Central memory CD4-positive, alpha-beta T cell (primary cell): ENCODE measurements around the gene HELT.

ENCODE experiments used
- DNase-seq: peaks from one replicate; pipeline ENCODE4 v3.0.0; 2022

HELT gene

DNA sequence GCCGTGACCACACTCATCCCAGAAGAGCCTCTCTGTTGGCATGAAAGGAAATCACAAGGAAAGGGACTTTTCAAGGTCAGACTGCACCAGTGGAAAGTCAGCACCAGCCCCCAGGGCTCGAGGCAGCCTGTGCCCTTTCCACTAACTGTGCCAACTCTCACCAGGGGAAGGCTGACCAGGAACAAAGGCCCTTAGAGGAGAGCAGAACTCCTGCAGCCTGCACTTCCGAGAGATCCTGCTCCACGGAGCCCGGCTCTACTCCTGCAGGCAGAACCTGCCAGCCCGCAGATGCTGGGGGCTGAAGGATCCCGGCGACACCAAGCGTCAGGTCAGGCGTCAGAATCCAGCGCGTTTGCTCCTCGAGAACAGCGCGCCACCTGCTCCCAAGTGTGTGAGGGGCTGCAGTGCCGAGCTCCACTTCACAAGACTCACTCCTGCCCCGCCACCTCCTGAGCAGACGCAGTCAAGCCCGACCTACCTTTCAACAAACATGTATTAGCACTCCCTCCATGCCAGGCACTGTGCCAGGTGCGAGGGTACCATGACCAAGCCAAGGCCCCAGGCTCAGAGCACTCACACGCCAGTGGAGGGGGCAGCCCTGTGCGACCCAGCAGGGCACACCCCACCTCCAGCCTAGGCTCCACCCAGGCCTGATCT, 13.6 kb upstream of the HELT start:
- no peak for DNase-seq

DNA sequence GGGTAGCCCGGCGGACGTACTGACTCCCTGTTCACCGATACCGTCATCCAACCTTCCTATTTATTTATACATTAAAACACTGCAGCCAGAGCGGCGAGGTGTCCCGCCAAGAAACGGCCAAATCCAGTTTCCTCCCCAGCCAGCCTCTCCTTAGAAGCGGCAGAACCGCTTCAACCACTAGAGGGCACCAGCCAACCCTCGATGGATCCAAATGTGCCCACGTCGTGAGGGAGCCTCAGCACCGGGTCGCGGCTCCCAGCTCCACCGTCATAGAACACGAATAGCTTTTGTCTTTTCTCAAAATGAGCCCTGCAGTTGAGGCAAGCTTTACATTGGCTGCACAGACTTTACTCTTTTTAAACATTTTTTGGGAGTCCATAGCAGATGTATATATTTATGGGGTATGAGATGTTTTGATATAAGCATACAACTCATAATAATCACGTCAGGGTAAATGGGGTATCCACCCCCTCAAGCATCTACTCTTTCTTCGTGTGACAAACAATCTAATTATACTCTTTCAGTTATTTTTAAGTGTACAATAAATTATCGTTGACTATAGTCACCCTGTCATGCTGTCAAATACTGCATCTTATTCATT, 13.0 kb upstream of the HELT start:
- DNase-seq = peak; percentile 48

DNA sequence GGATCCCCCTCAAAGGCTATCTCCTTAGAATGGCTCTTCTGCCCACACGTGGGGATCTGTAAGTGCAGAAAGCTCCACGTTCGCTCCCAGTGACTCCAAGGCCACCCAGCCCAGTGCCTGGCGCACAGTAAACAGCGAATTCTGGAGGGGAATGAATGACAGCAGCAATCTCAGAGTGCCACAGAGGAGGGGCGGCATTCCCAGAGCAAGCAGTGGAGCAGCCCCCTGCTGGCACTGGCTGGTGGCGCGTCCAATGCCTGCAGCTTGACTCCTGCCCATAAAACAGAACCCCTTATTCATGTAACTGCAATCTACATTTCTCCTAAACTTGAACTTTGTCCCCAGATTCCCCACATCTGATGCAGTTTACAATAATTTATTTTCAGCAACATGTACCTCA, 6.9 kb upstream of the HELT start:
- DNase-seq = no peak

DNA sequence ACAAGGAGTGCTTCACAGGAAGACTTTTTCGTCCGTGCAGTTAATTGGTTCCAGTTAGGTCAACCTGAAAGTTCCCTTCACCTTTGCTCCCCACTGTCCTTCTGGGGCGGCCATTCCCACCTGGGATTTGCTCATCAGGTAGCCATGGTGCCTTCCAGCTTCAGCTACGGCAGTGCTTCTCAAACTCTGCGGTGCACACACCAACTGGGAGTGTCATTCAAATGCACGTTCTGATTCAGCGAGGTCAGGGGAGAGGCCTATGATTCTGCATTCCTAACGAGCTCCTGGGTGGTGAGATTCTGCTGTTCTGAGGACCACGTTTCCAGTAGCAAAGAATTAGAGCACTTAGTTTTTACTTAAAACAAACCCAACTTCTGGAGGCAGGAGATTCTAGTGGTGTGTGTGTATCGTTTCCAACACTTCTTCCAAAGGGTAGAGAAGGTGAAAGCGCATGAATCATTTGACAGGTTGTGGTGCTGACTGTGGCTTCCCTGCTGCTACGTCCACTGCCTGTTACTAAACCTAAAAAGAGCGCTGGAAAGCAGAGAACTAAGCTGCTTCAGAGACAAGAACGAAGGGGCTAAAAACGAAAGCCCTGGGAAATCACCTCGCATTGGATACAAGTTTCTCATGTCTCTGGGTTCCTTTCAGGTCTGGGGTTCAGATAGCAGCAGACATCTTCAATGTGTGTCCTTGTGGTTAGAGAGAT, 4.7 kb upstream of the HELT start:
- no peak for DNase-seq

DNA sequence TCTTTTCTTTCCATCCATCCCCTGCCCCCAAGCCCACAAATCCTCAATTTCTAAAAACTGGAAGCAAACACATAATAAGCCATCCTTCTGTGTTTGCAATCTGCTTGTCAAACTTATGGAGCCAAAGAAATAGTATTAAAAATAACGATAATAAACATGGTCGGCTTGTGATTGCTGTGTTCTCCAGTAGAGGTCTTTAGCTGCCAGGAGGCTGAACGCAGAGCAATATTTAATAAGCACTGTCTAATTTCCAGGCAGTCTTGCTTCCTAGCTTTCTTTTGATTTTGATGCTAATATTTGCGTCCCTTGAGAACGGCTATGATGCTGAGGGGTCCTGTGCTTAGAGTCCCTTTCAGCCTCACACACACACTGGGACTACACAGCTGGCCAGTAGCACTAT, 3.2 kb upstream of the HELT start:
- DNase-seq = no peak

DNA sequence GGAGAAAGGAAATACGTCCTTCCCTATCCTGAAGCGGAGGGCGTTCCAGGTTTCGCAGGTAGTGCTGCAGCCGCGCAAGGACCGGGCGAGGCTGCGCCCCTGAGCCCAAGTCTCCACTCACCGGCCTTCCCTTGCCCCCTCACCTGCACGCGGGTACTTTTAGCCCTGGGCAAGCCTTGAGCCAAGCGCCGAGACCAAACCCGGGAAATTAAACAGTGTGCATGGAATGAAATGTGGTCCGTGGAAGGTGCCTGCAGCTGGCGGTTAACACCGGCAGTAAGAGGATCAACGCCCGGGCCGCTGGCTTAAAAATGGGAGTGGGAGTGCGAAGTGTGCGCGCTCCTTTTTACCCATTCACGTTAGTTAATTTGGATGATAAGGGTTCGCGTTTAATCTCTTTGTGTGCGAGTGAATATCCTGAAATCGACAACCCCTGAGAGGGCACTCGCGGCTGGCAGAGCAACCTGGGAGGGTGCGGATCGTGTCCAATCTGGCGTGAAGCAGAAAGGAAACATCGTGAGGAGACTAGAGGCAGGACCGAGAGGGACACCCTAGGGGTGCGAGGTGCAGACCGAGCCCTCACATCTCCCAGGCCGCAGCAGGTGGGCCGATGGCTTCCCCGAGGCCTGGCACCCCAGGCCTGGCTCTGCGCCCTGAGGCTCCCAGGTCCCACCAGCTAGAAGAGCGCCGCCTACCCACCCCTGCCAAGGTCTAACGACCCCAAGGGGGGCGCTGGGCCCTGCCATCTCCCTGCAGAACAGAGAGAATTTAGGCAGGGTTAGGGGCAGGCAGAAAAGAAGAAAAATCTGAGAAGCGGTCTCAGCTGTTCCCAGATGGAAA, 2.0 kb upstream of the HELT start:
- DNase-seq = no peak

DNA sequence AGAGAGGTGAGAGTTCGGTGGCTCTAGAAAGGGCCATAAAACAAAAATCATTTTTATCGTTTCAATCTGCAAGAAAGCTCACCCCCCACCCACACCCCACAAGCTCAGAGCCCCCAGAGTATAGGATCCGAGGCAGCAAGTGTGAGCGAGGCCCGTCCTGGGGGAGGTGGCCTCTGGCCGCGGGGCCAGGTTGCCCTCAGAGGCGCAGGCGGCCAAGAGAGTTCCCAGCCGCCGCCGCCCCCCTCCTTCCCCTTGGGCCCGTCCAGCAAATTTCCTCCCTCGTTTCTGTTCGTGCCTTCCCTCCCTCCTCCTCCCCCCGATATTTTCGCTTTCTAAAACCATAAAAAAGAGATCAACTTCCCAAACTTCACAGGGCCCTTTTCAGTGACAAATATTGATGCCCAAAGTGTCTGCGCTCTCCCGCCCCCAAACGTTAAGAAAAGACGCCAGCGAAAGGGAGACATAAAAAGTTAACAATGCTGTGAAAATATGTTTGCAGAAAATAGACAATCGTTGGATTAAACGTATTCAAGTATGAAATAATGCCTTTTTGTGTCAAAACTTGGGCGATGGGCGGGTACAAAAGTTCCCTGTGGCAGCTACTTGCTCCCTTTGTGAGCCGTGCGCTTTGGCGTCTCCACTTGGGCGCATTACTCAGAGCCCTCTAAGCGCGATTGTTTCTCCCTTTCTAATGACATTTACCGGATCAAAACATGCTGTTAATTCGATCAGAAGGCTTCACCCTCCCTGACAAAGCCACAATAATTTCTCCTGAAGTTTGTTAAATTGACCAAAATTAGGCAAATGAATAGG, 1.1 kb upstream of the HELT start:
- no peak for DNase-seq

DNA sequence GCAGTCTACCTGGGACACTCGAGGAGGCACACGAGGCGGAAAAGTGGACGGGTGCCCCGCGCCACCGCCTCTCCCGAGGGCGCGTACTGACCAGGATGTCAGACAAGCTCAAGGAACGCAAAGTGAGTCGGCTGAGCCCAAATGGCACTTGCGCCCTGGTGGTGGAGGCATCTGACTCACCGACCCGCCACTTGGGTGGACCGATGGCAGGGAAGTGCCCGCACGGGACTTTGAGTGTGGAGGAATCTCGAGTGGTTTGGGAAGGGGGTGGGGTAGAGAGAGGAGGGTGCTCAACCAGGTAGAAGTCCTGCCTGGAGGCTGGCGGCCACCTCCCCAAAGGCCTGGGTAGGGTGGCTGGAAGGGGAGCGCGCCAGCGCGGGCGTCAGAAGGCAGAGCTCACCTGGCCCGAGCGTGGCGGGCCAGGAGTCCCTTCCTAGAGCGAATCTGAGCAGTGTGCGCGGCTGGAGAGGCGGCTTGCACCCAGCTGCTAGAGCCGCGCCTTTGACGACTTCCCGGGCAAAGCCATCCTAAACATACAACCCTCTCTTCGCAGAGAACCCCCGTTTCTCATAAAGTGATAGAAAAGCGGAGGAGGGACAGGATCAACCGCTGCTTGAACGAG, 655 bp downstream of the HELT start:
- no peak for DNase-seq

DNA sequence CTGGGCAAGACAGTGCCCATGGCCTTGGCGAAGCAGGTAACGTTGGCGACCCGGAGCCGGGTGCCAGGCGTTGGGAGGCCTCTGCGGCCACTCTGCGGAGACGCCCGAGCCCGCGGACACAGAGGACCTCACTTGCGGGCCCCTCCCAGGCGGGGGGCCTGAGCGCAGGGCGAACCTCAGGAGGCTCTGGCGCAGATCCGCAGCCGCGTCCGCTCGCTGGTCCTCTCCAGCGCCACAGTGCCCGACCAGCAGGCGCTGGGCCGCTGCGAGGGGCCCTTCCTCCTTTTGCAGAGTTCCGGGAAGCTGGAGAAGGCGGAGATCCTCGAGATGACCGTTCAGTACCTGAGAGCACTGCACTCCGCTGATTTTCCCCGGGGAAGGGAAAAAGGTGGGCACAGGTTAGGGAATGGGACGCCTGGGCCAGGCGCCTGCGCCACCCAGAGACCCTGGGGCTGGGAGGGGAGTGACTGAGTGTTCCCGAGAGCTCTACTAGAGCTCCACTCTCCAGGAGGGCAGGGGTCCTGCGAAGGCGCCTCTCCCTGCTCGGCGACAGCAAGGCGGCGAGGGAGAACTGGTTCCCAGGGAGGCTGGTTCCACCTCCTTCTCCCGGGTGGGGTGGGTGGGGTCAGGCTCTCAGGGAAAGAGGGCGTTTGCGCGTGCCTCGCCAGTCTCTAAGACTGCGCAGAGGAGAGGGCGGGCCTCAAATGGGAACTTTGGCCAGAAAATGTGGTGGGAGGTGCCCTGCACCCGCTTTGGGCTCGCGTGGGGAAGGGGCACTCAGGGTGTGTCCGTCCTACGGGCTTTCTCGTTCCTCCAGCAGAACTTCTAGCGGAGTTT, 1.4 kb downstream of the HELT start:
- no peak for DNase-seq

DNA sequence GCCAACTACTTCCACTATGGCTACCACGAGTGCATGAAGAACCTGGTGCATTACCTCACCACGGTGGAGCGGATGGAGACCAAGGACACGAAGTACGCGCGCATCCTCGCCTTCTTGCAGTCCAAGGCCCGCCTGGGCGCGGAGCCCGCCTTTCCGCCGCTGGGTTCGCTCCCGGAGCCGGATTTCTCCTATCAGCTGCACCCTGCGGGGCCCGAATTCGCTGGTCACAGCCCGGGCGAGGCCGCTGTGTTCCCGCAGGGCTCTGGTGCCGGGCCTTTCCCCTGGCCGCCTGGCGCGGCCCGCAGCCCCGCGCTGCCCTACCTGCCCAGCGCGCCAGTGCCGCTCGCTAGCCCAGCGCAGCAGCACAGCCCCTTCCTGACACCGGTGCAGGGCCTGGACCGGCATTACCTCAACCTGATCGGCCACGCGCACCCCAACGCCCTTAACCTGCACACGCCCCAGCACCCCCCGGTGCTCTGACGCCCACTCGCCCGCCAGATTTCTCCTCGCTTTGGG, 2.1 kb downstream of the HELT start:
- no peak for DNase-seq

DNA sequence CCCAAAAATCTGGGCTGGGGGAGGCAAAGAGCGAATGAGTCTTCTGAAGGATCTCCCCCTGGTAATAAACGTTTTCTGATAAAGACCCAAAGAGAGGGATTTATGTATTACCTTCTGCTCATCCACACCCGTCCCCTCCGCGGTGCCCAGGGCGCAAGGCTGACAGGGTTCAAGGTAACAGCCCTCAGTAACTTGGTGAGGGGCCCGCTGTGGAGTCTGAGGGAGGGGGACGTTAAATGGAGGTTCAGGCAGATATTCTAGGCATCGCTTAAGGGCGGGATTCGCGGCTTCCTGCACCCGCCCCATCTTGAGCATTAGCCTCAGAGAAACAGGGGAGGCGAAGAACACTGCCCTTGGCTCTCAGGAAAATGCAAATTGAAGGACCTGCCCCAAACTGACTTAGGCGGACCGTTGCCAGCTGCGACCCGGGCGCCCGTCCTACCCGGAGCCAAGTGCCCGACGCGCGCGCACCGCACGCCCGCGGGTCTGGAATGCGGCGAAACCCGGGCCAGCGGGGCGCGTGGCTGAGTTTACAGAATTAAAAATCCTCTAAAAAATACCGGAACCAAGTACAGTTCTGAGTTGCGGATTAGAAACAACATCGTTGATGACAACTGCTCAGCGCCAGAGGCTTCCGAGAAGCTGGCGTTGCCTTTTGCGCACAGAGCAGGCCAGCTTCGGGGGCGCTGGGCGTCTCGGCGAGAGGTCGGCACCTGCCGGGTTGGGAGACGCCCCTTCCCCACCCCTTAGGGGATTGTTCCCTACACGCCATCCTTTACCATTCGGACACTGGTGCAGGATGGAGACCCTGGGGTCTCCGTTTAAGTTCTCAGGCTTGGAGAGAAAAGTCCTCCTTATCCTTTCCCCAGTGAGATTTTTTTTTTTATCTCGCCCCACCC, 2.8 kb downstream of the HELT start:
- DNase-seq = no peak

DNA sequence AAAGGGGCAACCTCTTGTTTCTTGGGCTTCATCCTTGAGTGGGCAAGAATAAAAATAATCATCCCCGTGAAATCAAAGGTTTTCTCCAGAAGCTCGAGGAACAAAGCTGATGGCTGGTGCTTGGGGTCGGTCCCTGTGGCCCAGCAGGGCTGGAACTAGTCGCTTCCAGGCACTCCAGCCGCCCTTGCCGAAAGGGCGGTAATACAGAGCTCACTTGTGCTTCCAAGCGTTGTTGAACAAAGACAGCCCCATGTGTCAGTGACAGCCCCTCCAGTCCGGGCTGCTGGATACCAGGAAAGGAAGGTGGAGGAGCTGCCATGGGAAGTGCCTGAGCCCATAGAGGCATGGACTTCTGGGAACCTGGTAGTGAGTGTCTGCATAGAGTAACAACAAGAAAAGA, 5.2 kb downstream of the HELT start:
- DNase-seq = no peak

DNA sequence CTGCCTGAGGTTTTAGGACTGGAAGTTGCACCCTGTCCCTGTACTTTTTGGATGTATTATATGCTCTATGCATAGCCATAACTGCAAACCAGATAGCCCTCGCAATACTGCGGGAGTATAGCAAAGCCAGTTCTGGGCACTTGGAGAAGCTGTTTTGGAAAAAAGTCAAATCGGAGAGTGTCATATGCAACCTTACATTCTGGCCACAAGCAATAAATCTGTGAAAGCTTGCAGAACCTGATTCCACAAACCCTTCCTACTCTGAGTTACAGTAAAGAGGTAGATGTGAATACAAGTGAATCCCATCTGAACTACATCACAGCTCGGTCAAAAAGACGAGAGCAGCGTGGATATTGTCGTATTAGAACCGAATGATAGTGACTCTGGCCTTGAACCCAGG, 10.3 kb downstream of the HELT start:
- DNase-seq = no peak

DNA sequence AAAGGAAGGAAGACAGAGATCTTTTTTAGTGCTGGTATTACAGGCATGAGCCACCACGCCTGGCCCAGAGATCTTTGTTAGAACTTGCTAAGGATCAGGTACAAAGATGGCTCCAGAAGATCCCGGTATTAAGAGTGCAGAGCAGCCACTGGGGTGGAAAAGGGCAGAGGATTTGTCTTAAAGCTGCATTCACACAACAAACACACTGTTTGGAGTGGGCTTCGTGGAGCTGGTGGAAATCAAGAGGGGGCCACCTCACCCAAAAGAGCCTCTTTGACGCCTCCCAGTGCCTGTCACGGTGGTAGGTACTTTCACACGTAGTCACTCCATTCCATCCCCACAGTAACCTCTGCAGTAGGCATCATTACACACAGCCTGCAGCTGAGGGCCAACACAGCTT, 13.3 kb downstream of the HELT start:
- DNase-seq = no peak

DNA sequence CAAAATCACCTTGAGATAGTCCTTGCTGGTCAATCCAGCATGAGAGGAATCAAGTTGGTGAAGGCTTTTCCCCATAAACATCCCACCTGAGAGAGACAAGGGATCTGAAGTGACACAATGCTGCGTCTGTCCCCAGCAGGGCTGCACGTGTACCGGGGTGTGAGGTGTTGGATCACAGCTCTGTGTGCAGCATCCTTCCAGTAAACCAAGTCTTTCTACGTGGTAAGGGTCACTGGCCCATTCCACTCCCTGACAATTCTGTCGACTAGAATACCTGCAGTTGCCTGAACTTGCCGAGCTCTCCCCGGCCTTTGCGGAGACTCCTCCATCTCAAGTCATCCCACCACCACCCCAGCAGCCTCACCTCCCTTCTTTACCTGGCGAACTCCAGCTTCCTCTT, 14.8 kb downstream of the HELT start:
- DNase-seq = no peak

DNA sequence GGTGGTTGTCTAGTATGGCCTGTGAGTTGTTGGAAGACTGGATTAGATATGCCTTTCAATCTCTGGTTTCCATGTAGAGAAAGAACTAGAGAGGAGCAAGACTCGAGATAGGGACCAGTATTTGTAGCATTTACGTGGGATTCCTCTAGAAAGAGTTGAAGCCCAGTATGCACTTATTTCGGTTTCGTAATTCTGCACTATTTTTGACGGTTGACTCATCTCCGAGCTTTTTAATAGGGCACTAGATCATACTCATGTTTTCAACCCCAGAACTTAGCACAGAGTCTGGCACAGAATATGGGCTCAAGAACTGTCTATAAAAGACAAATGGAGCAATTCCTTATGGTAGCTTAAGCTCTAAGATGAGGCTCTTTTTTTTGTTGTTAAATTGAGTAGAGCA, 15.7 kb downstream of the HELT start:
- no peak for DNase-seq

DNA sequence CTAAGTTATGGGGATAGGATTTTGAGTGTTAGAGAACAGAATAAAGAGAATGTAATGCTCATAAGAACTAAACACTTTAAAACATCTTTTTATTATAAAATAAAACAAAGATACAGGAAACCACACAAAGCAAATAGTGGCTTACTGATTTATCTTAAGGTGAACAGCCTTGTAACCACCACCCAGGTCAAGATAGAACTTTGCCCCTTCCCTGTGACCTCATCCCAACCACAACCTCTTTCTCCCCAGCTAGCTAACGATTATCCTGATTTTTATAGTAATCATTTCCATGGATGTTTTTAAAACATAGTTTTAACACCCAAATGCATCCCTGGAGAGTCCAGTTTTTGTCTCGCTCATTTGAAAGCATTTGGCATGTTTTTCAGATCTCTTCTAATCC, 17.0 kb downstream of the HELT start:
- no peak for DNase-seq

DNA sequence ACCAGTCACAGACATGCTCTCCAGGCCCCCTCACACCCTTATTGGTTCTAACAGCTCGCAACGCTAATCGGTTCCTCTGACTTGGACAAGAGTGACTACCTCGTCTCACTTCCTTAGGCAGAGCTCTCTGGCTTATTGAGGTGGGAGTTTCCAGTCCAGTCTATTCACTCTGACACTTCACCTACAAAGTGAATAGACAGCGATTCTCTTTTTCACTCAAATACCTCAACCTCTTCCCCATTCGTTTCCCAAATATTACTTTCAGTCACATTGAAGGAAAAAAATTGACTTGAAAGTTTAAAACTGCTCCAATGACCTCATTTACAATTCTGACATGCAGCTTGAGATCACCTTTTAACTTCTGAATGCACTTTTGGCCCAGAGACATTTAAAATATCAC, 17.7 kb downstream of the HELT start:
- DNase-seq = no peak

DNA sequence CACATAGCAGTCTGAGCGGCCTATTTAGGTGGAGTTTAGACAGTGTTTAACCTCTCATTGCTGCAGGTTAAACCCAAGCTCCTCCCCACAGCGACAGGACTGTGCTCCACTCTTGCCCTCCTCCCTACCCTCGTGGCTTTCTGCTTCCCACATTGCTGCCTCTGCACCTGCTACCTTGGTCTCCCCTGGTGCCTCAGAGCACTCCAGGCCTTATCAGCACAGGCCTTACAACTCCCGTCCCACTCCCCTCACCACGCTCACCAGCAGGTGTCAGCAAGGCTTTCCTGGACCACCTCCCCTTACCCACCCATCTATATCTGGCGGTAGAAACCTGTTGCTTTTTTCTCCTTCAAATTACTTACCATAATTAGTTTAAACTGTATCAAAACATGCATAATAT, 18.6 kb downstream of the HELT start:
- DNase-seq = no peak
